Trophoblast cell (in vitro differentiated cells and primary cell): Measurements from ENCODE around the gene AMACR.
"Not testable (repeated sequence)": the region's sequence is repeated elsewhere in the genome, so short reads cannot be mapped to it uniquely, and the experiment has no call there.

Experiments
- DNase-seq, 2 donors: peaks; one replicate each; pipeline ENCODE4 v3.0.0-alpha.2; 2016
- H2AFZ ChIP-seq: 2 replicates; pipeline ENCODE4 v1.6.1; 2013; ENCODE audit warnings: low read length, moderate library complexity, mild to moderate bottlenecking; ENCODE audit not compliant: insufficient read depth, poor library complexity
- H2AK5ac ChIP-seq: 2 replicates; pipeline ENCODE4 v1.6.1; 2013; ENCODE audit warnings: mild to moderate bottlenecking, low read length
- H2BK120ac ChIP-seq: 2 replicates; pipeline ENCODE4 v1.6.1; 2013; ENCODE audit warnings: low read length, mild to moderate bottlenecking, moderate library complexity; ENCODE audit not compliant: insufficient read depth, poor library complexity
- H2BK12ac ChIP-seq: 2 replicates; pipeline ENCODE4 v1.6.1; 2013; ENCODE audit warnings: mild to moderate bottlenecking, low read length, moderate library complexity
- H2BK5ac ChIP-seq: 2 replicates; pipeline ENCODE4 v1.6.1; 2013; ENCODE audit warnings: low read length, low read depth, moderate library complexity, mild to moderate bottlenecking; ENCODE audit not compliant: poor library complexity
- H3K14ac ChIP-seq: 2 replicates; pipeline ENCODE4 v1.6.1; 2013; ENCODE audit warnings: mild to moderate bottlenecking, low read length
- H3K18ac ChIP-seq: 2 replicates; pipeline ENCODE4 v1.6.1; 2013; ENCODE audit warnings: mild to moderate bottlenecking, low read length
- H3K23ac ChIP-seq: 2 replicates; pipeline ENCODE4 v1.6.1; 2013; ENCODE audit warnings: low read length
- H3K27ac ChIP-seq: 2 replicates; pipeline ENCODE4 v1.5.1; 2013; ENCODE audit warnings: low read depth, mild to moderate bottlenecking, inconsistent platforms, low read length, moderate library complexity
- H3K27me3 ChIP-seq: 2 replicates; pipeline ENCODE4 v1.6.1; 2013; ENCODE audit warnings: inconsistent platforms, mild to moderate bottlenecking, low read length, moderate library complexity; ENCODE audit not compliant: insufficient read depth
- H3K36me3 ChIP-seq, 2 experiments: 1 replicate in 1 of 2; 2 replicates in 1 of 2; pipeline ENCODE4 v1.6.1; 2013; ENCODE audit warnings: low read length in 2 of 2, mild to moderate bottlenecking in 2 of 2, moderate library complexity in 1 of 2; ENCODE audit not compliant: insufficient read depth in 2 of 2, control insufficient read depth in 1 of 2
- H3K4ac ChIP-seq: 2 replicates; pipeline ENCODE4 v1.6.1; 2013; ENCODE audit warnings: low read depth, mild to moderate bottlenecking, low read length, moderate library complexity
- H3K4me1 ChIP-seq, 2 experiments: 1 replicate in 1 of 2; 2 replicates in 1 of 2; pipeline ENCODE4 v1.6.1; 2013; ENCODE audit warnings: low read length in 2 of 2, mild to moderate bottlenecking in 2 of 2, moderate library complexity in 1 of 2; ENCODE audit not compliant: insufficient read depth in 2 of 2, control insufficient read depth in 1 of 2
- H3K4me2 ChIP-seq: 2 replicates; pipeline ENCODE4 v1.6.1; 2013; ENCODE audit warnings: inconsistent platforms, mild to moderate bottlenecking, low read length, moderate library complexity
- H3K4me3 ChIP-seq: 2 replicates; pipeline ENCODE4 v1.5.1; 2013; ENCODE audit warnings: mild to moderate bottlenecking, low read depth, low read length, inconsistent platforms
- H3K79me1 ChIP-seq: one replicate; pipeline ENCODE4 v1.6.1; 2013; ENCODE audit warnings: low read length
- H3K79me2 ChIP-seq: 2 replicates; pipeline ENCODE4 v1.6.1; 2013; ENCODE audit warnings: low read length, mild to moderate bottlenecking; ENCODE audit not compliant: control insufficient read depth, insufficient read depth, poor library complexity
- H3K9ac ChIP-seq: 2 replicates; pipeline ENCODE4 v1.6.1; 2013; ENCODE audit warnings: mild to moderate bottlenecking, low read length
- H3K9me3 ChIP-seq: 2 replicates; pipeline ENCODE4 v1.6.1; 2013; ENCODE audit warnings: low read depth, mild to moderate bottlenecking, control low read depth, inconsistent platforms, low read length; ENCODE audit not compliant: insufficient read depth
- H4K12ac ChIP-seq: 2 replicates; pipeline ENCODE4 v1.6.1; 2013; ENCODE audit warnings: low read depth, mild to moderate bottlenecking, low read length, moderate library complexity
- H4K8ac ChIP-seq: 2 replicates; pipeline ENCODE4 v1.6.1; 2013; ENCODE audit warnings: low read depth, mild to moderate bottlenecking, low read length, moderate library complexity
- H4K91ac ChIP-seq: one replicate; pipeline ENCODE4 v1.6.1; 2013; ENCODE audit warnings: low read depth, mild to moderate bottlenecking, low read length, moderate library complexity
- WGBS: extraction: QIAGEN DNeasy Blood & Tissue Kit; methylation state at CpG from one replicate; pipeline ENCODE4 v1.1.7; 2013; ENCODE audit warnings: missing lambda C conversion rate; ENCODE audit not compliant: insufficient read length, insufficient coverage; ENCODE audit errors: extremely low coverage; 5-methylcytosine and 5-hydroxymethylcytosine counted together

The AMACR gene

DNA sequence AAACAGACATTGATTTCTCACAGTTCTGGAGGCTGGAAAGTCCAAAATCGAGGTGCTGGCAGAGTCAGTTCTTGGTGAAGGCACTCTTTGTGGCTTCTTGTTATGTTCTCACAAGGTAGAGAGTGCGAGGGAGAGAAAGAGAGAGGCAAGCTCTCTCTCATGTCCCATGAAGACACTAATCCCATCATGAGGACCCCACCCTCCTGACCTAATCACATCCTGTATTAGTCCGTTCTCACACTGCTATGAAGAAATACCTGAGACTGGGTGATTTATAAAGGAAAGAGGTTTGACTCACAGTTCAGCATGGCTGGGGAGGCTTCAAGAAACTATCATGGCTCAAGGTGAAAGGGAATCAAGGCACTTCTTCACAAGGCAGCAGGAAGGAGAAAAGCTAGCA, 5.7 kb upstream of the AMACR start:
- WGBS: no CpG with 5 or more reads among the region's 3 CpGs

DNA sequence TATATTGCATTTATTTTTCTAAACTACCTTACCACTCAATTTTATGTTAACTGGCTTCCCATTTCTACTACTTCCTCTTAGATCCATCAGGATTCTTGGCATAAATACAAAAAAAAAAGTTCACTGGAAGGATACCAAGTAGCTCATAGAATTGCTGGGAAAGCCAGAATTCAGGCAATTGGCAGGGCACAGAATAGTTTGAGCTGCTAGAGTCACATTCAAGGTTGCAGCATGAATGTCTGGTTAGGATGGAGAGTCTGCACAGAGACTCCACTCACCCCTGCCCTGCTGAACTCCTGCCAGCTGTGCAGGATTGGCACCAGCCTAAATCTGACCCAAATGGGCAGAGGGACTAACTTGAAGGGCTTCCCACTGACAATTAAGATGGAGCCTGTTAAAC, 4.9 kb upstream of the AMACR start:
- H3K14ac ChIP-seq: no peak overlapping the region
- H3K9me3 ChIP-seq: no peaks in the 10 kb centered on the region
- H4K8ac ChIP-seq: no peak overlapping the region
- H2AK5ac ChIP-seq: no peak overlapping the region
- no peak for DNase-seq
- H3K18ac ChIP-seq: no peak overlapping the region
- no peak overlapping the region for H3K27ac ChIP-seq
- H3K4me3 ChIP-seq: no peak overlapping the region
- H3K4ac ChIP-seq: no peak overlapping the region
- H3K36me3 ChIP-seq: no peaks in the 10 kb centered on the region
- H3K27me3 ChIP-seq: no peaks in the 10 kb centered on the region
- no peak overlapping the region for H2BK120ac ChIP-seq
- no peak overlapping the region for H3K4me2 ChIP-seq
- H3K79me2 ChIP-seq: peaks cover 2% of the 10 kb centered on the region
- H3K4me1 ChIP-seq: no peaks in the 10 kb centered on the region
- no peak overlapping the region for H2BK12ac ChIP-seq
- peaks cover 4% of the 10 kb centered on the region for H3K79me1 ChIP-seq
- no peak overlapping the region for H4K91ac ChIP-seq
- H2BK5ac ChIP-seq: no peak overlapping the region
- H3K23ac ChIP-seq: no peak overlapping the region
- no peak overlapping the region for H2AFZ ChIP-seq
- H4K12ac ChIP-seq: no peak overlapping the region
- no peak overlapping the region for H3K9ac ChIP-seq

More for the DNA sequence above, 5.7 kb upstream of the AMACR start:
- Histone ChIP-seq H4K91ac (no peak overlapping the region), H3K14ac (no peak overlapping the region), H4K12ac (no peak overlapping the region), H3K9ac (no peak overlapping the region), H4K8ac (no peak overlapping the region), H3K27me3 (no peaks in the 10 kb centered on the region), H3K79me1 (no peaks in the 10 kb centered on the region), H3K23ac (no peak overlapping the region), H3K18ac (no peak overlapping the region), H3K4me3 (no peak overlapping the region), H3K4me1 (no peaks in the 10 kb centered on the region), H3K4ac (no peak overlapping the region), H3K27ac (no peak overlapping the region), H3K9me3 (no peaks in the 10 kb centered on the region), H2BK5ac (no peak overlapping the region), H2AK5ac (no peak overlapping the region), H3K4me2 (no peak overlapping the region), H3K36me3 (no peaks in the 10 kb centered on the region), H2BK120ac (no peak overlapping the region), H2BK12ac (no peak overlapping the region), H2AFZ (no peak overlapping the region), H3K79me2 (no peaks in the 10 kb centered on the region)
- no peak for DNase-seq

DNA sequence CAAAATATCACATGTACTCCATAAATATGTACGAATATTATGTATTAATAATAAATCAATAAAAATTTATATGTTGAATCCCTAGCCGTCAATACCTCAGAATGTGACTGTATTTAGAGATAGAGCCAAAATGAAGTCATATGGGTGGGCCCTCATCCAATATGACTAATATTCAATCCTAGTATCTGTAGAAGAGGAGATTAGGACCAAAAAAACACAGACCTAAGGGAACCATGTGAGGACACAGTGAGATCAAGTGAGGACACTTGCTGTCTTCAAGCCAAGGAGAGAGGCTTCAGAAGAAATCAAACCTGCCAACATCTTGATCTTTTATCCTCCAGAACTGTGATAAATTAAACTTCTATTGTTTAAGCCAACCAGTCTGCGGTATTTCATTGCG, 3.7 kb upstream of the AMACR start:
- WGBS: no CpG with 5 or more reads among the region's 4 CpGs
- H2BK120ac ChIP-seq: no peak overlapping the region
- H3K79me1 ChIP-seq: peaks cover 8% of the 10 kb centered on the region
- no peak overlapping the region for H3K4ac ChIP-seq
- no peak for DNase-seq
- no peak overlapping the region for H3K9ac ChIP-seq
- no peaks in the 10 kb centered on the region for H3K27me3 ChIP-seq
- no peak overlapping the region for H3K18ac ChIP-seq
- no peak overlapping the region for H3K4me2 ChIP-seq
- H4K12ac ChIP-seq: no peak overlapping the region
- peaks cover 6% of the 10 kb centered on the region for H3K79me2 ChIP-seq
- no peaks in the 10 kb centered on the region for H3K9me3 ChIP-seq
- H2BK12ac ChIP-seq: no peak overlapping the region
- no peak overlapping the region for H4K91ac ChIP-seq
- H2AK5ac ChIP-seq: no peak overlapping the region
- H3K27ac ChIP-seq: no peak overlapping the region
- H3K4me3 ChIP-seq: no peak overlapping the region
- H3K36me3 ChIP-seq: no peaks in the 10 kb centered on the region
- no peak overlapping the region for H3K23ac ChIP-seq
- no peak overlapping the region for H3K14ac ChIP-seq
- no peak overlapping the region for H2BK5ac ChIP-seq
- no peak overlapping the region for H4K8ac ChIP-seq
- H2AFZ ChIP-seq: no peak overlapping the region
- H3K4me1 ChIP-seq: peaks cover 4 to 5% of the 10 kb centered on the region in 2 experiments

DNA sequence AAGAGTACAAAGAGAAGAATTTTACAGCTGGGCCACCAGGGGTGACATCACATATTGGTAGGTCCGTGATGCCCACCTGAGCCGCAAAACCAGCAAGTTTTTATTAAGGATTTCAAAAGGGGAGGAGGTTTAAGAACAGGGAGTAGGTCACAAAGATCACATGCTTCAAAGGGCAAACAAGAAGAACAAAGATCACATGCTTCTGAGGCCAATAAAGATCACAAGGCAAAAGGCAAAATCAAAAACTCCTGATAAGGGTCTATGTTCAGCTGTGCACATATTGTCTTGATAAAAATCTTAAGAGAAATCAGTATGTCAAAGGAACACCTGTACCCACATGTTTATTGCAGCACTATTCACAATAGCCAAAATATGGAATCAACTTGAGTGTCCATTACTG, 2.3 kb upstream of the AMACR start:
- H2AFZ ChIP-seq, H3K79me1 ChIP-seq: not testable (repeated sequence)
- WGBS: no CpG with 5 or more reads among the region's 2 CpGs

More for the DNA sequence above, 2.3 kb upstream of the AMACR start:
- H2BK120ac ChIP-seq, H3K27me3 ChIP-seq, H4K91ac ChIP-seq, H4K12ac ChIP-seq, H3K18ac ChIP-seq, H3K9ac ChIP-seq, DNase-seq, H3K23ac ChIP-seq, H3K27ac ChIP-seq, H3K4me3 ChIP-seq, H3K9me3 ChIP-seq, H3K4me1 ChIP-seq, H3K4me2 ChIP-seq, H2BK12ac ChIP-seq, H4K8ac ChIP-seq, H3K36me3 ChIP-seq, H2BK5ac ChIP-seq, H2AK5ac ChIP-seq, H3K4ac ChIP-seq, H3K79me2 ChIP-seq, H3K14ac ChIP-seq: not testable (repeated sequence)
